Heart left ventricle (tissue), 16 donors: ENCODE measurements around the gene RRM2. TPM values are rescaled to one million over a fixed set of nuclear protein-coding genes. Genes with fewer than 3 reads are reported as not detected.

Experiments
- ATAC-seq, 4 donors: fragments of 200-7000 bp; cut with Tn5 transposase; one replicate each; pipeline ENCODE4 v1.9.1; 2020 to 2022; ENCODE audit warnings: moderate library complexity in 4 of 4, mild to moderate bottlenecking in 3 of 4, moderate number of reproducible peaks in 1 of 4
- DNase-seq, 5 donors: peaks; one replicate each; pipeline ENCODE4 v3.0.0-alpha.2; 2020
- H3K27ac ChIP-seq, 12 donors: fragments of 200-600 bp; sonication (generic) in 4 of 12; one replicate each; pipeline versions ENCODE4 v1.5.0 to v1.8.0; 2016 to 2022; ENCODE audit warnings: mild to moderate bottlenecking in 2 of 12
- H3K27me3 ChIP-seq, 9 donors: fragments of 200-600 bp; sonication (generic) in 2 of 9; one replicate each; pipeline versions ENCODE4 v1.5.1 to v1.8.0; 2016 to 2022; ENCODE audit warnings: mild to moderate bottlenecking in 3 of 9
- H3K36me3 ChIP-seq, 9 donors: fragments of 200-600 bp; sonication (generic) in 2 of 9; one replicate each; pipeline versions ENCODE4 v1.5.0 to v1.8.0; 2018 to 2022; ENCODE audit warnings: mild to moderate bottlenecking in 2 of 9
- H3K4me1 ChIP-seq, 12 donors: fragments of 200-600 bp; sonication (generic) in 4 of 12; one replicate each; pipeline versions ENCODE4 v1.5.0 to v1.8.0; 2016 to 2022; ENCODE audit warnings: mild to moderate bottlenecking in 3 of 12
- H3K4me3 ChIP-seq, 12 donors: fragments of 200-600 bp; sonication (generic) in 4 of 12; one replicate each; pipeline versions ENCODE4 v1.5.0 to v1.8.0; 2017 to 2022; ENCODE audit warnings: mild to moderate bottlenecking in 9 of 12, moderate library complexity in 4 of 12
- H3K9me3 ChIP-seq, 12 donors: fragments of 200-600 bp; sonication (generic) in 4 of 12; one replicate each; pipeline versions ENCODE4 v1.5.0 to v1.8.0; 2016 to 2022; ENCODE audit warnings: mild to moderate bottlenecking in 1 of 12
- POLR2A ChIP-seq, 2 donors: fragments of 450-650 bp; IDR thresholded peaks; one replicate each; pipeline ENCODE4 v1.6.1; 2017; ENCODE audit warnings: antibody characterized with exemption in 2 of 2, mild to moderate bottlenecking in 2 of 2, moderate library complexity in 2 of 2
- WGBS, 4 donors: extraction: QIAGEN DNeasy Blood & Tissue Kit in 2 of 4; methylation state at CpG; one replicate each; pipeline versions ENCODE4 v1.1.5 to v1.1.7; 2013 to 2018; 5-methylcytosine and 5-hydroxymethylcytosine counted together
- intact Hi-C, 10 donors: fragments of 100-400 bp; cut with DNase I; formaldehyde crosslinking; loops; one replicate each; pipeline versions ENCODE4 v1.11.1 to v1.14.2; 2022
- polyA plus RNA-seq, 2 donors: library from polyadenylated mRNA; stranded (reverse); fragments of 200-250 nt; gene quantifications; one replicate each; pipeline ENCODE4 v1.2.3, GENCODE V29; 2013
- total RNA-seq, 9 donors: library from RNA; depleted of rRNA in 2 of 9; stranded (reverse); fragments of >200 nt in 2 of 9; fragmentation: NEBNext Ultra II Directional in 3 of 9; extraction: Animal tissue kit (Norgen Biotek cat#: 25700) in 3 of 9; gene quantifications; one replicate each; pipeline versions ENCODE4 v1.1.0 to v1.2.4, GENCODE V29; 2016 to 2023
- TF ChIP-seq, protein P1 (sequence below), 12 donors: fragments of 200-600 bp; sonication (generic) in 4 of 12; IDR thresholded peaks; one replicate each; pipeline versions ENCODE4 v1.5.0 to v1.8.0; 2018 to 2022; ENCODE audit warnings: antibody characterized with exemption in 12 of 12, mild to moderate bottlenecking in 5 of 12
- donor health status: ischemic (EF 13 %, LVEDD 7.1; RV severe dilation, severe dysfunction).
- donor health status: healthy with polysubstance abuse.
- donor health status: DM: no; HTN: yes; CAD: no.
- donor health status: DM: no; HTN: no; CAD: no.
- donor health status: ischemic (EF 25% LVEDD 6.9; RV normal size, moderate dysfunction).
- donor health status: ischemic (EF 25% LVEDD 5.7; RV mildly dilated, moderate dysfunction).
- donor health status: healthy.
- donor health status: DM: yes; HTN: yes; CAD: no.
- donor health status: ischemic (EF 35%, LVEDD 5.7; RV mildly dilated, moderate dysfunction).
- donor health status: nonischemic (EF 11% LVEDD 7.7; RV severe dilation, severe dysfunction).
- donor health status: DM: yes; HTN: yes; CAD: no.
- donor health status: PGD.
- donor health status: ischemic (EF 29% LVEDD 5.4; RV normal size, mild dysfunction).
- donor health status: nonischemic (EF 23%, LVEDD 6.1; RV moderate dilation, normal function).

Gene RRM2
- total and polyA plus RNA-seq, 11 donors: 0.08 to 32.6 (median 1.0) TPM; not detected in 1

DNA sequence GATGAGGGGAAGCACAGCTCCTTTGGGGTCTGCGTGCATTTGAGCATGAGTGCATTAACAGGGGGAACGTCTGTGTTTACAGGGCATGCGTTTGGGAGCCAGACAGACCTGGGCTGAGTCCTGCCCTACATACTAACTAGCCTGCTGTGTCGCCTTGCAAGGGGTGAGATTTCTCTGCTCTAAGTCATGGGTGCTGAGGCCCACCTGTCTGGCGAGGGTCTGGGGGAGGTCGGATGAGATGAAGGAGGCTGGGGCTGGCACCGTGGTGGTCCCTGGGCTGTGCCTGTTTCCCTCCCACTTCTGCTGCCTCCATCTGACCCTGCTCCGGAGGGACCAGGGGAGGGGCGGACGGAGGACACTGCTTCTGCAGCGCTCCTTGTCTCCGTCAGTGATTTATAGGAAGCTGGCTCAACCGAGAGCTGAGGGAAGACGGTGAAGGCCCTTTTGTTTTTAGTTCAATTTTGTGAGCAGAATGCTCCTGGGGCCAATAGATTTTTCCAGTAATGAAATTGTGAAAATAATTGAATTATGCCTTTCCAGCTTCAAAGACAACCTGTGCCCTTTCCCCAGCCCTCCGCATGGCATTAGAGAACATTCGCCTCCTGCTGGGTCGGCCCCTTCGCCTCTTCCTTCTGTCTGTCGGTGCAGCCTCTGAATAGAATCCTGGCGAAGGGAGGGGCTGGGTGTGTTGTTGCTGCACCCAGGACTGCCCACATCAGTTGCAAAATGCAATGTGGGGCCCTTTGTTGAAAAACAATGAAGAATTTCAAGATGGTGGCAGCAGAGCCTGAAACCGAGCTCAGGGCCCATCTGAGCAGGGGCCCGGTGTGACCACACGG is 49.7 kb downstream of the RRM2 start:
- no peak overlapping the region for H3K27ac ChIP-seq
- no peaks in the 10 kb centered on the region for H3K36me3 ChIP-seq
- no peak for ATAC-seq
- WGBS, 4 donors: 87 to 94% (median 89%) methylated on average over 22 to 23 of the region's 23 CpGs
- no peaks in the 10 kb centered on the region for H3K4me1 ChIP-seq
- DNase-seq: peak in 1 of 5 donors; percentile 28
- H3K9me3 ChIP-seq: no peaks in the 10 kb centered on the region
- intact Hi-C loops: no loop called here
- no peak overlapping the region for H3K4me3 ChIP-seq
- no peaks in the 10 kb centered on the region for H3K27me3 ChIP-seq
- no peak for TF ChIP-seq POLR2A (IDR thresholded peaks at IDR 0.05)
- TF ChIP-seq, protein P1, sequence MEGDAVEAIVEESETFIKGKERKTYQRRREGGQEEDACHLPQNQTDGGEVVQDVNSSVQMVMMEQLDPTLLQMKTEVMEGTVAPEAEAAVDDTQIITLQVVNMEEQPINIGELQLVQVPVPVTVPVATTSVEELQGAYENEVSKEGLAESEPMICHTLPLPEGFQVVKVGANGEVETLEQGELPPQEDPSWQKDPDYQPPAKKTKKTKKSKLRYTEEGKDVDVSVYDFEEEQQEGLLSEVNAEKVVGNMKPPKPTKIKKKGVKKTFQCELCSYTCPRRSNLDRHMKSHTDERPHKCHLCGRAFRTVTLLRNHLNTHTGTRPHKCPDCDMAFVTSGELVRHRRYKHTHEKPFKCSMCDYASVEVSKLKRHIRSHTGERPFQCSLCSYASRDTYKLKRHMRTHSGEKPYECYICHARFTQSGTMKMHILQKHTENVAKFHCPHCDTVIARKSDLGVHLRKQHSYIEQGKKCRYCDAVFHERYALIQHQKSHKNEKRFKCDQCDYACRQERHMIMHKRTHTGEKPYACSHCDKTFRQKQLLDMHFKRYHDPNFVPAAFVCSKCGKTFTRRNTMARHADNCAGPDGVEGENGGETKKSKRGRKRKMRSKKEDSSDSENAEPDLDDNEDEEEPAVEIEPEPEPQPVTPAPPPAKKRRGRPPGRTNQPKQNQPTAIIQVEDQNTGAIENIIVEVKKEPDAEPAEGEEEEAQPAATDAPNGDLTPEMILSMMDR (IDR thresholded peaks at IDR 0.05): no peak

DNA sequence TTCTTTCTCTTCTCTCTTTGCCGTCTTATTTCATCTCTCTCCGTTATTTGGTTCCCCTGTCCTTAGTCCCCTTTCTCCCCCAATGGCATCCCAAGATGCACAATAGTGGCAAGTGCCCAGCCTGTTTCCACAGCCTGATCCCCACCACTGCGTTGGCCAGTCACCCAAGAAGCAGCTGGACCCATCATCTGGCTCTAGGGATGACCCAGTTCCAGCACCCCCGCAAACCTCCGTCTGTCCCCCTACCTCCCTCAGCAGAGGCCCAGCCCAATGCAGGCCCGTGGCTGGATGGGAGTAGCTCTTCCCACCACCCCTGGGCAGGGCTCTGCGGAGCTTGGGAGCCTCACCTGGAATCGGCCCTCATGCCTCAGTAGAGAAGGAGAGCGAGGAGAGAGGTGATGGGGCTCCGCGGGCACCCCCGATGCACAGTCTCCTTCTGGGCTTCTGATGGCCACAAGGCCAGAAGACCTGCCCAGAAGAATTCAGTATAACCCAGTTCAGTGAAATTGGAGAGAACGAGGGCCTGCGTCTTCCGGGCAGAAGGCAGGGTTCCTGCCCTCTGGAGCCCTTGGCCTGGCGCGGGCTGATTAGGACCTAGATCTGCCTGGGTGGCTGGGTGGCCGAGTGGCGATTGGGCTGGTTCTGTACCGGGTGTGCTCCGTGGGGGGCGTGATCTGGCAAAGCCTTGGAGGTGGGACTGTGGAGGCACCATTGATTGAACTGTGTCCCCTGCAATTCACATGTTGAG is 50.9 kb downstream of the RRM2 start:
- no peak for ATAC-seq
- H3K36me3 ChIP-seq: no peaks in the 10 kb centered on the region
- peak in 1 of 5 donors; percentile 37 for DNase-seq
- intact Hi-C loops: no loop called here
- H3K4me3 ChIP-seq: no peak overlapping the region
- no peaks in the 10 kb centered on the region for H3K4me1 ChIP-seq
- H3K27me3 ChIP-seq: no peaks in the 10 kb centered on the region
- 94 to 99% (median 97%) methylated on average over 16 to 22 of the region's 22 CpGs for WGBS, 4 donors
- TF ChIP-seq POLR2A (IDR thresholded peaks at IDR 0.05): no peak
- TF ChIP-seq, protein P1 (IDR thresholded peaks at IDR 0.05): no peak
- no peaks in the 10 kb centered on the region for H3K9me3 ChIP-seq
- no peak overlapping the region for H3K27ac ChIP-seq

DNA sequence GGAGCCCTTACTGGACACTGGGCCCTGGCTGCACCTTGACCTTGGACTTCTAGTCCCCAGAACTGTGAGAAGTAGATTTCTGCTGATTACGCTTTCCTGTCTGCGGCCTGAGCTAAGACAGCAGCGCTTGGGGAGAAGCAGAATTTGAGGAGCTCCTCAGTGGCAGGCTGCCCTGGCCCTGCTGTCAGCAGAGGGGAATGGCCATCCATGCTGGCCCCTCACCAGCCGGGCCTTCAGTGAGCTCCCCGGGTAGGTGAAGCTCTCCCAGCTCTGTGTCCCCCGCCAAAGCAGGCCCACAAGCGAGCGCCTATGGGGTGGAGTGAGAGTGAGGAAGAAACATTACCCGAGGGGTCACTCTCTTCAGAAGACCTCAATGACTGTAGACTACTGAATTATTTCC is 51.6 kb downstream of the RRM2 start:
- ATAC-seq (no peak), DNase-seq (no peak)
- H3K9me3 ChIP-seq: no peaks in the 10 kb centered on the region
- no peak for TF ChIP-seq POLR2A (IDR thresholded peaks at IDR 0.05)
- TF ChIP-seq, protein P1 (IDR thresholded peaks at IDR 0.05): no peak
- H3K36me3 ChIP-seq: no peaks in the 10 kb centered on the region
- no peaks in the 10 kb centered on the region for H3K4me1 ChIP-seq
- 87 to 91% (median 90%) methylated on average over 7 to 9 of the region's 9 CpGs for WGBS, 4 donors
- no peak overlapping the region for H3K4me3 ChIP-seq
- intact Hi-C loops: no loop called here
- H3K27ac ChIP-seq: no peak overlapping the region
- no peaks in the 10 kb centered on the region for H3K27me3 ChIP-seq

DNA sequence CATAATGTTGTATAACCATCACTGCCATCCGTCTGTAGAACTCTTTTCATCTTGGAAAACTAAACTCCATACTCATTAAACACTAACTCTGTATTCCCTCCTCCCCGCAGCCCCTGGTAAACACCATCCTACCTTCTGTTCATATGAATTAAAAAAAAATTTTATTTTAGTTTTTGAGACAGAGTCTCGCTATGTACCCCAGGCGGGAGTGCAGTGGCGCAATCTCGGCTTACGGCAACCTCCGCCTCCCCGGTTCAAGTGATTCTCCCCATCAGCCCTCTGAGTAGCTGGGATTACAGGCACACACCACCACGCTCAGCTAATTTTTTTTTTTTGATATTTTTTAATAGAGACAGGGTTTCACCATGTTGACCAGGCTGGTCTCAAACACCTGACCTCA is 52.9 kb downstream of the RRM2 start:
- Histone ChIP-seq H3K4me3 (no peak overlapping the region), H3K4me1 (no peaks in the 10 kb centered on the region), H3K27ac (no peak overlapping the region), H3K27me3 (no peaks in the 10 kb centered on the region), H3K36me3 (no peaks in the 10 kb centered on the region), H3K9me3 (no peaks in the 10 kb centered on the region)
- no peak for ATAC-seq
- no peak for DNase-seq
- TF ChIP-seq, protein P1 (IDR thresholded peaks at IDR 0.05): no peak
- intact Hi-C loops: no loop called here
- WGBS, 4 donors: 93 to 98% (median 97%) methylated on average over 10 of the region's 10 CpGs
